HTERT RPE-1 (cell line): ENCODE results near the gene NGFR.
"Not testable (repeated sequence)": the region's sequence is repeated elsewhere in the genome, so short reads cannot be mapped to it uniquely, and the experiment has no call there.

ENCODE experiments used
- in situ Hi-C: fragments of 300-500 bp; cut with MboI; formaldehyde crosslinking; loops from 4 replicates; pipeline ENCODE4 v1.14.3; 2020; ENCODE audit warnings: low sequenced_read_pairs

The NGFR gene

DNA sequence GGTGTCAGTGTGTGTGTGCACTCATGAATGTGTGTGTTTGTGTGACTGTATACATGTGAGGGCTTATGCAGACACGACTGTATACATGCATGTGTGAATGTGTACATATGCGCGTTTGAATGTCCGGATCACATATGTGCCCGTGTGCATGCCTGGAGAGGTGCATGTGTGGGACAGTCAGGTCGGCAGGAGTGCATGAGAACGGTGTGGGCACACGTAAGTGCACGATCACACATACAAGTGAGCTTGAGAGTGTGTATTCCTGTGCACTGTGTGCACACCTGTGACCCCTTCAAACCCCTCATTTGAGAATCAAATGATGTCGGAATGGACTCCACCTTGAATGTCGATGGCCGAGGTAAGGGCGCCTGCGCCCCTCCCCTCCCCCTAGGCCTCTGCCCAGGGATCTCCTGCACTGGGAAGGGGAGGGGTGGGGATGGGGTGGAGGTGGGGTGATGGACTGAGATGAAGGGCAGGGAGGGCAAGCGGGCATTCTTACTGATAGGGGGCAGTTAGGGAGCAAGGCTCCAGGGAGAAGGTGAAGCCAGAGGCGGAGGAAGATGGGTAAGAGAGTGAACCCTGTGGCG, 601 bp upstream of the NGFR start:
- in situ Hi-C loops, result no loop called here

- in situ Hi-C loops, result no loop called here
Observed at GRCh38 chr17:49495842-49496182, 719 bp downstream of the NGFR start.

GRCh38 chr17:49496183-49496866, 1.2 kb downstream of the NGFR start:
- in situ Hi-C loops, result no loop called here

- in situ Hi-C loops, result no loop called here
Observed at GRCh38 chr17:49496867-49497147, 1.7 kb downstream of the NGFR start.

GRCh38 chr17:49497148-49498028, 2.3 kb downstream of the NGFR start:
- in situ Hi-C loops, result no loop called here

DNA sequence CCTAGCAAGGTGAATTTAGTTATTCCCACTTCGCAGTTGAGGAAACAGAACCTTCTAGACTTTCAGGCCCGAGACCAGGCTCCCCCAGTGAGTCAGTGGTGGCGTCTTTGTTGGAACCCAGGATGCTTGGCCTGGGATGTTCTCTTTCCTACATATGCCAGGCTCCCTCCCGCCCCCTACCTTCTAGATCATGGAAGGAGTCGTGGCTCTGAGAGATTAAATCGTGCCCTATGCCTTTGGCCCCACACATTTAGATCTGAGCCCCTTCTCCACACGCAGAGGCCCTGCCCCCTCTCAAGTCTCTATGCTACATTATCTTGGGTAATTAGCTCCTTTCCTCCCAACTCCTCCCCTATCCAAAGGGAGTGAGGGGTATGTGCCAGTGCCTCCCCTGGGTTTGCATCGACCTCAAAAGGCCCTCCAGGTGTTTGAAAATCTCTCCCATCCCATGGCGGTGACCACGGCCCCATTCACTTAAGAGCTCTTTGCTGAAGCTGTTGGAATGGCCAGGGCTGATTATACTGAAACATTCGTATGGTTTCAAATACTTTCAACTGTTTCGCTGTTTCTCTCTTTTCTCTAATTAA, 3.0 kb downstream of the NGFR start:
- in situ Hi-C loops, result no loop called here

DNA sequence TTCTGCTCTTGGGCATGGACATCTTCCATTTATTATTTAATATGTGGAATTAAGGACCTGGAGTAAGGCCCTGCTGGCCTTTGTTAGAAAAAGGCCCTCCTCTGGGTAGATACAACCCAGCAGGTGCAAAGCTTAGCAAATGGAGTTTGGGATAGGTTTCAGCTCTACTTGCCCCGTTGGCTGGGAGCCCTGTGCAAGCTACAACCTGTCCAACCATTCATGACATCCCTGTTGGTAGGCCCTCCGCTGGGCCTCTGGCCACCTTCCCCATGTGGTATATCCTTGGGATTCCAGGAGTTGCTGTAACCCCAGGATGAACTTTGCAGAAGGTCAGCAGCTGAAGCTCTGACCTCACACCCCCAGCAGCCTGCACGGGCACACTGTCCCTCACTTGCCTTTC, 6.4 kb downstream of the NGFR start:
- in situ Hi-C loops, result no loop called here

DNA sequence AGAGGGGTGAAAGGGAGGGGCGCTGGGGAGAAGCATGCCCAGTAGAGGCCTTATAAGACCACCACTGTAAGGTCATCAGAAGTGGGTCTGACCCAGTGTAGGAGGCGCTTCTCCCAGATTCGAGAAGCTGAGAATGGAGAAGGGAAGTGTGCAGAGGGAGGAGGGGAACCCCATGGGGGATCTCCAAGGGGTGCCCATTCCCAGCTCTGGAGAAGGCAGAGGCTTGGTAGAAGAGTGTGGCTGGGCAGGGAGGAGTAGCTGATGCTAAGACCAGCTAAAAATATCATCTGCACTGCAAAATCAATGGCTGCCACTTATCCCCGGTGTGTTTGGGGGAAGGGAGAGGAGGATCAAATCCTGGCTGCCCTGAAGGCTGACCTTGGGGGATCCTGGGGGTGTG, 7.2 kb downstream of the NGFR start:
- in situ Hi-C loops, result no loop called here

- in situ Hi-C loops, result not testable (repeated sequence)
Observed at GRCh38 chr17:49502680-49503079, 7.6 kb downstream of the NGFR start.

GRCh38 chr17:49504369-49504768, 9.3 kb downstream of the NGFR start:
- in situ Hi-C loops, result no loop called here

GRCh38 chr17:49505854-49506253, 10.8 kb downstream of the NGFR start:
- in situ Hi-C loops, result no loop called here

GRCh38 chr17:49506282-49506681, 11.2 kb downstream of the NGFR start:
- in situ Hi-C loops, result no loop called here

- in situ Hi-C loops, result no loop called here
Observed at GRCh38 chr17:49508061-49508865, 13.2 kb downstream of the NGFR start.

DNA sequence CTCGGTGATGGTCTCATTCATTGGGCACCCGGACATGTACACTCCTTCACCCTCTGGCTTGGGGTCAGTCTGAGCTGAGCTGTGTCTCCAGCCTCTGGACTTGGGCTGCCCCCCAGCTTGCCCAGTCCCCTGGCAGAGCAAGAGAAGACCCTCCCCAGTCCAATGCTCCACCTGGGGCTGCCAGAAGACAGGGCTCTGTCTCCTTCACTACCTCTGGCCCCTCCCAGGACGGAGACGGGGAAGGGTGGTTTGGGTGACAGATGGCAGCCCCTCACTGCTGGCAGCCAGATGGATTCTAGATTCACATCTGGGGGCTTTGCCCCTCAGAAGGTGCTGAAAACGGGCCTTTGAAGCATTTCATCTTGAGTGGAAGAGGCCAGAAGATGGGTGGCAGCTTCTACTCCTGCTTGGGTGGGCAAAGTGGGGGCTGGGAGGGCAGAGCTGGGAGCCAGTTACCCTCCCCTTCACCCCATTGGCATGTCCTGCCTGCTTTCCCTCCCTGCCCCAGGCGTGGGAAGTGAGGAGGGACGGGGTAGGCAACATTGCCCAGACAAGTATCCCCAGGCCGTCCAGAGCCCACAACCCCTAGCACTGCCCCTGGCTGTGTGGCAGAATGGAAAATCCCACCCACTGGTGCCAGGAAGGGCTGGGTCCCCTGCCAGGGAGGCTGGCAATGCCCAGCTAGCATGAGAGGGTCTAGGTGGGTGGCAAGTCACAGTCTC, 13.9 kb downstream of the NGFR start:
- in situ Hi-C loops, result no loop called here

DNA sequence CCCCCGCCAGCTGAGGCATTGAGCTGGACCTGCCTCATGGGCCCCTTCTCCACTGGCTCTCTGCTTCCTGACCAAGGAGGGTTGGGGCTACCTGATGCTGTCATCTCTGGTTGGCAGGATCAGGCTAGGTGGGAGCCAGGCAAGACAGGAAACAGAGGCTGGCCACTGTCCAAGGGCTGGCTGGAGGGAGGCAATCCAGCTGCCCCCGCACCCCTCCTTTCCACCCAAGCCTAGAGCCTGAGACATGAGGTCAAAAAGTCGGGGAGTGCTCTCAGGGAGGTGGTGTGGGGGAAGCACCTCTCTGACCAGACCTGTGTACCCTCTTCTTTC, 14.5 kb downstream of the NGFR start:
- in situ Hi-C loops, result no loop called here

DNA sequence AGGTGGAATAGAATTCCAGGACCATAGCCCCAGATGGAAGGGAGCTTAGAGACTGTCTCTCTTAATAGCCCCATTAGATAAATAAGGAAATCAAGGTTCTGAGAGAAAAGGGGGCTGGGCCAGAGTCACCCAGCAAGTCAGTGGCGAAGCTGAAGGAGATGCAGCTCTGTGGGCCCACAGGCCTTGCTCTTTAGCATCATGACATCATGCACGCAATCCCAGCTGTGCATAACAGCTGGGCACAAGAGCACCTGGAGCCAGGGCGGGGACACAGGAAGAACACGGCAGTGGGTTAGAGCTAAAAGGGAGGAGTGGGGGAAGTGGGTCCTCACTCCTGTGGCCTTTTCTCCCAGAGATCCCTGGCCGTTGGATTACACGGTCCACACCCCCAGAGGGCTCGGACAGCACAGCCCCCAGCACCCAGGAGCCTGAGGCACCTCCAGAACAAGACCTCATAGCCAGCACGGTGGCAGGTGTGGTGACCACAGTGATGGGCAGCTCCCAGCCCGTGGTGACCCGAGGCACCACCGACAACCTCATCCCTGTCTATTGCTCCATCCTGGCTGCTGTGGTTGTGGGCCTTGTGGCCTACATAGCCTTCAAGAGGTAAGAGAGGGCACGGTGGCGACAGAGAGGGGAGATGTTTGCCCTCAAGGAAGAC, 15.1 kb downstream of the NGFR start:
- in situ Hi-C loops, result no loop called here

DNA sequence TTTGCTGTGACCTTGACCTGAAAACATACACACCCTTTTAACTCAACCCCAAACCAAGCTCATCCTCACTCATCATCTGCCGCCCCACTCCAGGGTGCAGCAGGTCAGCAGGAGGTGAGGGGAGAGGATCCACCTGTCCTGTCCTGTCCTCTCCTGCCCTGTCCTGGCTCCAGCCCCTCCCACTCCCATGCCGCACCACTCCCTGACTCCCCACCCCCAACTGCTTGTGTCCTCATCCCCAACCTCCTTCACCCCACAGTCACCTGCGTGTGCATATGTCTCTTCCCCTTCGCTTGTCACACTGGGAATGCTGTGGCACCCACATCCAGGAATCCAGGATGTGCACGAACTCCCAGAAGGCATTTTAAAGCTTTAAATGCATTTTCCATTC, 15.6 kb downstream of the NGFR start:
- in situ Hi-C loops, result no loop called here

- in situ Hi-C loops, result no loop called here
Observed at GRCh38 chr17:49511810-49512209, 16.7 kb downstream of the NGFR start.

DNA sequence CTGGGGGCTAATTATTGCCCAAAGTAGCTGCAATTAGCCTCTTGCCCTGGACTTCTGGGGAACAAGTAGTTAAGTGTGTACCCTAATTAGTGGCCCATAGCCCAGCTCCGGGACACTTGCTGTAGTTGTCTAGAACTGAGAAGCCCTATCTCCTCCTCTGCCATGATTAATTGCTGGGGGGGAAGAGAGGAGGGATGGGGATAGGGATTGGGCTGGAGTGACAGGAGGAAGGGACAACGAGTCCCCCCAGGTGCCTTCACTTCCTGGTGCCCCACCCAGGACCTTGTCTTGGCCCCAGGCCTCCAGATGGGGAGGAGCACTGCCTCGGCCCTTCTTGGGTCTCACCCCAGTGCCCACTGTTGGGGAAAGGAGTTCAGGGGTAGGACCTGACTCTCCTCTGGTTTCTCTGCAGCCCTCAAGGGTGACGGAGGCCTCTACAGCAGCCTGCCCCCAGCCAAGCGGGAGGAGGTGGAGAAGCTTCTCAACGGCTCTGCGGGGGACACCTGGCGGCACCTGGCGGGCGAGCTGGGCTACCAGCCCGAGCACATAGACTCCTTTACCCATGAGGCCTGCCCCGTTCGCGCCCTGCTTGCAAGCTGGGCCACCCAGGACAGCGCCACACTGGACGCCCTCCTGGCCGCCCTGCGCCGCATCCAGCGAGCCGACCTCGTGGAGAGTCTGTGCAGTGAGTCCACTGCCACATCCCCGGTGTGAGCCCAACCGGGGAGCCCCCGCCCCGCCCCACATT, 17.4 kb downstream of the NGFR start:
- in situ Hi-C loops, result no loop called here

DNA sequence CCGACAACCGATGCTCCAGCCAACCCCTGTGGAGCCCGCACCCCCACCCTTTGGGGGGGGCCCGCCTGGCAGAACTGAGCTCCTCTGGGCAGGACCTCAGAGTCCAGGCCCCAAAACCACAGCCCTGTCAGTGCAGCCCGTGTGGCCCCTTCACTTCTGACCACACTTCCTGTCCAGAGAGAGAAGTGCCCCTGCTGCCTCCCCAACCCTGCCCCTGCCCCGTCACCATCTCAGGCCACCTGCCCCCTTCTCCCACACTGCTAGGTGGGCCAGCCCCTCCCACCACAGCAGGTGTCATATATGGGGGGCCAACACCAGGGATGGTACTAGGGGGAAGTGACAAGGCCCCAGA, 17.9 kb downstream of the NGFR start:
- in situ Hi-C loops, result no loop called here
